Upper lobe of left lung (tissue), 6 donors: Measurements from ENCODE around the gene GGN. TPM values are rescaled to one million over a fixed set of nuclear protein-coding genes. Genes with fewer than 3 reads are reported as not detected.

Experiments
- ATAC-seq, 2 donors: fragments of 200-7000 bp; cut with Tn5 transposase; one replicate each; pipeline ENCODE4 v1.9.1; 2022; ENCODE audit warnings: mild to moderate bottlenecking in 2 of 2, moderate library complexity in 2 of 2; ENCODE audit not compliant: low FRiP score in 2 of 2
- DNase-seq, 2 donors: peaks; one replicate each; pipeline ENCODE4 v3.0.0-alpha.2; 2019 to 2020
- H3K27ac ChIP-seq, 4 donors: fragments of 200-600 bp; sonication (generic); one replicate each; pipeline ENCODE4 v1.5.1; 2016 to 2019
- H3K27me3 ChIP-seq, 4 donors: fragments of 200-600 bp; sonication (generic); one replicate each; pipeline ENCODE4 v1.5.1; 2017 to 2019
- H3K36me3 ChIP-seq, 4 donors: fragments of 200-600 bp; sonication (generic); one replicate each; pipeline ENCODE4 v1.5.1; 2016 to 2019
- H3K4me1 ChIP-seq, 4 donors: fragments of 200-600 bp; sonication (generic); one replicate each; pipeline ENCODE4 v1.5.1; 2018 to 2019
- H3K4me3 ChIP-seq, 4 donors: fragments of 200-600 bp; sonication (generic); one replicate each; pipeline ENCODE4 v1.5.1; 2017 to 2019; ENCODE audit warnings: mild to moderate bottlenecking in 2 of 4, moderate library complexity in 1 of 4
- H3K9me3 ChIP-seq, 4 donors: fragments of 200-600 bp; sonication (generic); one replicate each; pipeline ENCODE4 v1.5.1; 2018 to 2019
- CTCF ChIP-seq, 6 experiments: fragments of 450-650 bp in 4 of 6; fragments of 200-600 bp in 2 of 6; sonication (generic) in 2 of 6; IDR thresholded peaks; one replicate each; pipeline ENCODE4 v1.5.1; 2016 to 2019; ENCODE audit warnings: antibody characterized with exemption in 6 of 6
- EP300 ChIP-seq, 4 donors: sonication (generic); formaldehyde crosslinking; IDR thresholded peaks; one replicate each; pipeline ENCODE4 v1.5.1; 2017; ENCODE audit warnings: antibody characterized with exemption in 4 of 4, control low read depth in 2 of 4
- POLR2A ChIP-seq, 4 donors: fragments of 450-650 bp; IDR thresholded peaks; one replicate each; pipeline ENCODE4 v1.5.1; 2016 to 2017; ENCODE audit warnings: antibody characterized with exemption in 4 of 4, mild to moderate bottlenecking in 2 of 4
- POLR2AphosphoS5 ChIP-seq, 2 donors: sonication (generic); formaldehyde crosslinking; IDR thresholded peaks; one replicate each; pipeline ENCODE4 v1.5.1; 2017; ENCODE audit warnings: antibody characterized with exemption in 2 of 2
- WGBS, 2 donors: methylation state at CpG; one replicate each; pipeline ENCODE4 v1.1.5; 2017 to 2018; 5-methylcytosine and 5-hydroxymethylcytosine counted together
- total RNA-seq, 6 donors: library from RNA; depleted of rRNA in 4 of 6; stranded (reverse); fragments of >200 nt in 4 of 6; gene quantifications; one replicate each; pipeline versions ENCODE4 v1.1.0 to v1.2.1, GENCODE V29; 2016 to 2021
- donor health status: DM: no; HTN: no; CAD: no; lungs with moderate emphysema.
- donor health status: DM: no; HTN: yes; CAD: no; lungs with severe emphysema.

Gene GGN
- total RNA-seq, 6 donors from 2014 or later, result 0.44 to 8.4 (median 0.95) TPM

GRCh38 chr19:38417544-38418506 is 30.0 kb upstream of the GGN start:
- no peak for TF ChIP-seq CTCF (IDR thresholded peaks at IDR 0.05)
- no peak for TF ChIP-seq POLR2A (IDR thresholded peaks at IDR 0.05)
- TF ChIP-seq POLR2AphosphoS5 (IDR thresholded peaks at IDR 0.05), result peak; percentile 24 to 32
- peaks cover 0 to 5% (median 0%) of the 10 kb centered on the region in 4 donors for H3K36me3 ChIP-seq
- peaks cover 13 to 15% (median 14%) of the 10 kb centered on the region in 4 donors for H3K4me1 ChIP-seq
- peak overlapping the region; percentile 20 to 43 (median 38) for H3K4me3 ChIP-seq
- no peaks in the 10 kb centered on the region for H3K9me3 ChIP-seq
- peak overlapping the region; percentile 58 to 77 (median 69) for H3K27ac ChIP-seq
- ATAC-seq, result peak; percentile 90 to 91
- WGBS, 2 donors, result 8 to 10% methylated on average over 29 to 42 of the region's 49 CpGs
- peak; percentile 85 to 93 for DNase-seq
- H3K27me3 ChIP-seq, result peaks cover 0 to 3% (median 0%) of the 10 kb centered on the region in 4 donors

- 83 to 88% methylated on average over 8 of the region's 8 CpGs for WGBS, 2 donors
- Histone ChIP-seq H3K9me3 (no peaks in the 10 kb centered on the region), H3K27me3 (peaks cover 0 to 3% (median 0%) of the 10 kb centered on the region in 4 donors), H3K27ac (peak overlapping the region in 3 of 4 donors; percentile 58 to 77 (median 74)), H3K4me3 (no peak overlapping the region), H3K4me1 (peaks cover 13 to 15% (median 14%) of the 10 kb centered on the region in 4 donors), H3K36me3 (peaks cover 0 to 5% (median 1%) of the 10 kb centered on the region in 4 donors)
- ATAC-seq (no peak), DNase-seq (no peak)
- TF ChIP-seq CTCF (IDR thresholded peaks at IDR 0.05), result no peak
- TF ChIP-seq POLR2A (IDR thresholded peaks at IDR 0.05), result no peak
- TF ChIP-seq EP300 (IDR thresholded peaks at IDR 0.05), result no peak
- no peak for TF ChIP-seq POLR2AphosphoS5 (IDR thresholded peaks at IDR 0.05)
These were observed 29.3 kb upstream of the GGN start for GRCh38 chr19:38417146-38417543.

- 84 to 90% methylated on average over 5 to 6 of the region's 6 CpGs for WGBS, 2 donors
These were observed 25.6 kb upstream of the GGN start for GRCh38 chr19:38413416-38413815.

GRCh38 chr19:38412961-38413360 is 25.1 kb upstream of the GGN start:
- Histone ChIP-seq H3K4me3 (no peak overlapping the region), H3K4me1 (peaks cover 6 to 10% (median 7%) of the 10 kb centered on the region in 4 donors), H3K36me3 (peaks cover 0 to 13% (median 4%) of the 10 kb centered on the region in 4 donors), H3K9me3 (no peaks in the 10 kb centered on the region), H3K27ac (no peak overlapping the region), H3K27me3 (no peaks in the 10 kb centered on the region)
- DNase-seq (peak in 1 of 2 donors; percentile 43), ATAC-seq (no peak)
- 76 to 86% methylated on average over 7 to 11 of the region's 11 CpGs for WGBS, 2 donors
- TF ChIP-seq POLR2AphosphoS5 (IDR thresholded peaks at IDR 0.05) (no peak), EP300 (IDR thresholded peaks at IDR 0.05) (no peak), POLR2A (IDR thresholded peaks at IDR 0.05) (no peak), CTCF (IDR thresholded peaks at IDR 0.05) (no peak)

More at GRCh38 chr19:38413416-38413815, 25.6 kb upstream of the GGN start:
- ATAC-seq (no peak), DNase-seq (no peak)
- H3K27ac ChIP-seq, result no peak overlapping the region
- H3K9me3 ChIP-seq, result no peaks in the 10 kb centered on the region
- TF ChIP-seq CTCF (IDR thresholded peaks at IDR 0.05) (no peak), POLR2AphosphoS5 (IDR thresholded peaks at IDR 0.05) (no peak), EP300 (IDR thresholded peaks at IDR 0.05) (no peak), POLR2A (IDR thresholded peaks at IDR 0.05) (no peak)
- peaks cover 0 to 3% (median 0%) of the 10 kb centered on the region in 4 donors for H3K27me3 ChIP-seq
- H3K36me3 ChIP-seq, result peaks cover 0 to 8% (median 2%) of the 10 kb centered on the region in 4 donors
- H3K4me3 ChIP-seq, result no peak overlapping the region
- H3K4me1 ChIP-seq, result peaks cover 11 to 15% (median 12%) of the 10 kb centered on the region in 4 donors
